ENCODE measurements around the gene MME. TPM values are rescaled to one million over a fixed set of nuclear protein-coding genes. Genes with fewer than 3 reads are reported as not detected.

Gene MME
- total and polyA plus RNA-seq, 10 of the 15 experiments (the other 5 are each of a cell fraction or from before 2014, with no cell fraction given) = under 0.01 to 0.23 (median 0.09) TPM; not detected in 3

DNA sequence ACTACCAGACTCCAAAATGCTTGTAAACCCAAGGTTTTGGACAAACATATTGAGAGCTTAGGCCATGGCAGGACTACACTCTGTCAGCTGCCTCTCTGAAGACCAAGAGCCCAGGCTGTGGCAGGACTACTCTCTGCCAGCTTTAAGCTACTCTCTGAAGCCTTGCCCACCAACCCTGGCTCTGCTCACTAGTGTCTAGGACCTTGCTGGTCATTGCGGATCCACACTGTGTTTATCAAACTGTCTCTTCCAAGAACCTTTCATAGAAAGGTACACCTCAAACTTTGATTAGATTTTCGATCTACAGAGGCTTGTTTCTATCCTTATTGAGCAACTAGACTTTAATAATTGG, 41.9 kb upstream of the MME start (continued):
- TF ChIP-seq KDM1A (IDR thresholded peaks at IDR 0.05; ENCODE audit: borderline replicate concordance) = no peak

DNA sequence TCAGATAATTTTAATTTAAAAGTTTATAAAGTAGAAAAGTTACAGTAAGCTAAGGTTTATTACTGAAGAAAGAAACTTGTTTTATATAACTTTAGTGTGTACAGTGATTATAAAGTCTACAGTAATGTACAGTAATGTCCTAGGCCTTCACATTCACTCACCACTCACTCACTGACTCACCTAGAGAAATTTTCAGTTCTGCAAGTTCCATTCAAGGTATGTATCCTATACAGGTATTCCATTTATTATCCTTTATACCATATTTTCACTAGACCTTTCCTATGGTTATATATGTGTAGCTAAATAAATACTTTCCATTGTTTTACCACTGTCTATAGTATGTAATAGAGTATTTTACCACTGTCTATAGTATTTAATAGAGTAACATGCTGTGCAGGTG, 33.2 kb upstream of the MME start:
- Histone ChIP-seq H4K20me1 (ENCODE audit: control insufficient read depth, insufficient read depth) (no peaks in the 10 kb centered on the region), H3K4me2 (ENCODE audit: control insufficient read depth, insufficient read depth) (no peak overlapping the region), H3K9ac (ENCODE audit: control insufficient read depth, insufficient read depth, low read length) (no peak overlapping the region), H3K4me1 (ENCODE audit: control insufficient read depth, insufficient read depth, low read length) (no peaks in the 10 kb centered on the region), H3K27me3 (replicated peaks in 1 of 2; ENCODE audit: control insufficient read depth in 2 of 2, insufficient read depth in 2 of 2, low read length in 1 of 2) (no peaks in the 10 kb centered on the region), H3K4me3 (no peak overlapping the region), H3K9me3 (replicated peaks; ENCODE audit: control insufficient read depth, insufficient read depth, low read length) (no peaks in the 10 kb centered on the region), H3K79me2 (ENCODE audit: control insufficient read depth, insufficient read depth, low read length) (no peaks in the 10 kb centered on the region), H3K27ac (ENCODE audit: control insufficient read depth, insufficient read depth) (no peak overlapping the region), H3K36me3 (ENCODE audit: control insufficient read depth in 2 of 2, insufficient read depth in 2 of 2, low read length in 1 of 2) (no peaks in the 10 kb centered on the region), H2AFZ (ENCODE audit: control insufficient read depth, low read depth, low read length) (no peak overlapping the region)
- in situ Hi-C loops (cut with MboI) (no loop called here), intact Hi-C loops (cut with micrococcal nuclease; ENCODE audit: unreplicated experiment) (no loop called here)
- POLR2A ChIA-PET = no interaction called here
- no peak for FAIRE-seq
- RAD21 ChIA-PET (ENCODE audit: unreplicated experiment) = no interaction called here
- SMC1A ChIA-PET (ENCODE audit: uncharacterized antibody, unreplicated experiment) = no interaction called here
- BruUV-seq (replicated peaks) = no TSS peak
- no peak for TF ChIP-seq CREM (IDR thresholded peaks at IDR 0.05; ENCODE audit: low read depth)
- TF ChIP-seq ZNF217 (IDR thresholded peaks at IDR 0.05) = no peak
- TF ChIP-seq TAF1 (IDR thresholded peaks at IDR 0.05; ENCODE audit: borderline replicate concordance, low read depth, low read length) = no peak
- TF ChIP-seq MYB (IDR thresholded peaks at IDR 0.05; ENCODE audit: borderline replicate concordance, low read depth, low read length) = no peak
- TF ChIP-seq, protein P1, sequence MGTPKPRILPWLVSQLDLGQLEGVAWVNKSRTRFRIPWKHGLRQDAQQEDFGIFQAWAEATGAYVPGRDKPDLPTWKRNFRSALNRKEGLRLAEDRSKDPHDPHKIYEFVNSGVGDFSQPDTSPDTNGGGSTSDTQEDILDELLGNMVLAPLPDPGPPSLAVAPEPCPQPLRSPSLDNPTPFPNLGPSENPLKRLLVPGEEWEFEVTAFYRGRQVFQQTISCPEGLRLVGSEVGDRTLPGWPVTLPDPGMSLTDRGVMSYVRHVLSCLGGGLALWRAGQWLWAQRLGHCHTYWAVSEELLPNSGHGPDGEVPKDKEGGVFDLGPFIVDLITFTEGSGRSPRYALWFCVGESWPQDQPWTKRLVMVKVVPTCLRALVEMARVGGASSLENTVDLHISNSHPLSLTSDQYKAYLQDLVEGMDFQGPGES (IDR thresholded peaks at IDR 0.05) = no peak
- no peak for TF ChIP-seq YBX1 (IDR thresholded peaks at IDR 0.05)
- TF ChIP-seq ZNF24 (IDR thresholded peaks at IDR 0.05) = no peak
- no peak for TF ChIP-seq CHD1 (IDR thresholded peaks at IDR 0.05; ENCODE audit: low read depth, low read length)
- TF ChIP-seq POU2F2 (IDR thresholded peaks at IDR 0.05; ENCODE audit: borderline replicate concordance, low read depth, low read length) = no peak
- no peak for TF ChIP-seq POLR2AphosphoS2 (IDR thresholded peaks at IDR 0.05; ENCODE audit: low read depth, low read length)
- TF ChIP-seq SPI1 (IDR thresholded peaks at IDR 0.05; ENCODE audit: borderline replicate concordance, insufficient read depth, low read depth, low read length) = no peak
- TF ChIP-seq LARP7 (IDR thresholded peaks at IDR 0.05) = no peak
- no peak for TF ChIP-seq CEBPB (IDR thresholded peaks at IDR 0.05; ENCODE audit: borderline replicate concordance in 1 of 2, low read depth in 2 of 2, low read length in 2 of 2)
- TF ChIP-seq IKZF1 (conservative IDR thresholded peaks at IDR 0.05) = no peak
- TF ChIP-seq EP300 (IDR thresholded peaks at IDR 0.05; ENCODE audit: borderline replicate concordance in 1 of 2, control insufficient read depth in 1 of 2, low read depth in 2 of 2, low read length in 2 of 2) = no peak
- no peak for TF ChIP-seq BMI1 (IDR thresholded peaks at IDR 0.05; ENCODE audit: borderline replicate concordance)
- TF ChIP-seq, protein P2, sequence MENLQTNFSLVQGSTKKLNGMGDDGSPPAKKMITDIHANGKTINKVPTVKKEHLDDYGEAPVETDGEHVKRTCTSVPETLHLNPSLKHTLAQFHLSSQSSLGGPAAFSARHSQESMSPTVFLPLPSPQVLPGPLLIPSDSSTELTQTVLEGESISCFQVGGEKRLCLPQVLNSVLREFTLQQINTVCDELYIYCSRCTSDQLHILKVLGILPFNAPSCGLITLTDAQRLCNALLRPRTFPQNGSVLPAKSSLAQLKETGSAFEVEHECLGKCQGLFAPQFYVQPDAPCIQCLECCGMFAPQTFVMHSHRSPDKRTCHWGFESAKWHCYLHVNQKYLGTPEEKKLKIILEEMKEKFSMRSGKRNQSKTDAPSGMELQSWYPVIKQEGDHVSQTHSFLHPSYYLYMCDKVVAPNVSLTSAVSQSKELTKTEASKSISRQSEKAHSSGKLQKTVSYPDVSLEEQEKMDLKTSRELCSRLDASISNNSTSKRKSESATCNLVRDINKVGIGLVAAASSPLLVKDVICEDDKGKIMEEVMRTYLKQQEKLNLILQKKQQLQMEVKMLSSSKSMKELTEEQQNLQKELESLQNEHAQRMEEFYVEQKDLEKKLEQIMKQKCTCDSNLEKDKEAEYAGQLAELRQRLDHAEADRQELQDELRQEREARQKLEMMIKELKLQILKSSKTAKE (IDR thresholded peaks at IDR 0.05; ENCODE audit: low read depth, poor library complexity, severe bottlenecking) = no peak
- TF ChIP-seq ZNF207 (IDR thresholded peaks at IDR 0.05; ENCODE audit: borderline replicate concordance) = no peak
- TF ChIP-seq, protein P3, sequence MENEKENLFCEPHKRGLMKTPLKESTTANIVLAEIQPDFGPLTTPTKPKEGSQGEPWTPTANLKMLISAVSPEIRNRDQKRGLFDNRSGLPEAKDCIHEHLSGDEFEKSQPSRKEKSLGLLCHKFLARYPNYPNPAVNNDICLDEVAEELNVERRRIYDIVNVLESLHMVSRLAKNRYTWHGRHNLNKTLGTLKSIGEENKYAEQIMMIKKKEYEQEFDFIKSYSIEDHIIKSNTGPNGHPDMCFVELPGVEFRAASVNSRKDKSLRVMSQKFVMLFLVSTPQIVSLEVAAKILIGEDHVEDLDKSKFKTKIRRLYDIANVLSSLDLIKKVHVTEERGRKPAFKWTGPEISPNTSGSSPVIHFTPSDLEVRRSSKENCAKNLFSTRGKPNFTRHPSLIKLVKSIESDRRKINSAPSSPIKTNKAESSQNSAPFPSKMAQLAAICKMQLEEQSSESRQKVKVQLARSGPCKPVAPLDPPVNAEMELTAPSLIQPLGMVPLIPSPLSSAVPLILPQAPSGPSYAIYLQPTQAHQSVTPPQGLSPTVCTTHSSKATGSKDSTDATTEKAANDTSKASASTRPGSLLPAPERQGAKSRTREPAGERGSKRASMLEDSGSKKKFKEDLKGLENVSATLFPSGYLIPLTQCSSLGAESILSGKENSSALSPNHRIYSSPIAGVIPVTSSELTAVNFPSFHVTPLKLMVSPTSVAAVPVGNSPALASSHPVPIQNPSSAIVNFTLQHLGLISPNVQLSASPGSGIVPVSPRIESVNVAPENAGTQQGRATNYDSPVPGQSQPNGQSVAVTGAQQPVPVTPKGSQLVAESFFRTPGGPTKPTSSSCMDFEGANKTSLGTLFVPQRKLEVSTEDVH (IDR thresholded peaks at IDR 0.05; ENCODE audit: low read depth, partially characterized antibody) = no peak
- DNase-seq (ENCODE audit: low read depth, low spot score) = no peak
- CTCF ChIA-PET = interaction anchor here (0.6 kb wide), 1 partner anchor 459 kb away, joined by 6 read pairs; no protein-coding TSS in a partner anchor
- no peak for ATAC-seq

Measured in GM12878 (cell line).